Lung (tissue), 12 donors: ENCODE measurements around the gene USP47. TPM values are rescaled to one million over a fixed set of nuclear protein-coding genes. Genes with fewer than 3 reads are reported as not detected.

Source experiments
- ATAC-seq: fragments of 200-7000 bp; cut with Tn5 transposase; one replicate; pipeline ENCODE4 v1.9.1; 2020; ENCODE audit warnings: moderate number of reproducible peaks; ENCODE audit not compliant: insufficient read depth, low FRiP score
- DNase-seq, 3 donors: peaks; one replicate each; pipeline ENCODE4 v3.0.0-alpha.2; 2013 to 2017
- H3K27ac ChIP-seq, 2 donors: one replicate each; pipeline ENCODE4 v1.5.1; 2013; ENCODE audit warnings: mild to moderate bottlenecking in 2 of 2, moderate library complexity in 2 of 2, control low read depth in 1 of 2, inconsistent platforms in 1 of 2, low read depth in 1 of 2, low read length in 1 of 2
- H3K27me3 ChIP-seq, 3 donors: one replicate each; pipeline ENCODE4 v1.5.1; 2013; ENCODE audit warnings: low read length in 2 of 3; ENCODE audit not compliant: control insufficient read depth in 3 of 3, insufficient read depth in 3 of 3
- H3K36me3 ChIP-seq, 4 donors: one replicate each; pipeline ENCODE4 v1.5.1; 2013; ENCODE audit warnings: low read length in 4 of 4, mild to moderate bottlenecking in 1 of 4, moderate library complexity in 1 of 4; ENCODE audit not compliant: control insufficient read depth in 4 of 4, insufficient read depth in 4 of 4
- H3K4me1 ChIP-seq, 5 donors: one replicate each; pipeline ENCODE4 v1.5.1; 2013; ENCODE audit warnings: low read length in 5 of 5, mild to moderate bottlenecking in 2 of 5, moderate library complexity in 1 of 5; ENCODE audit not compliant: control insufficient read depth in 5 of 5, insufficient read depth in 5 of 5
- H3K4me3 ChIP-seq: one replicate; pipeline ENCODE4 v1.5.1; 2013; ENCODE audit warnings: mild to moderate bottlenecking, control low read depth, moderate library complexity
- H3K9ac ChIP-seq, 2 donors: one replicate each; pipeline ENCODE4 v1.5.1; 2013; ENCODE audit warnings: low read length in 2 of 2, control low read depth in 1 of 2; ENCODE audit not compliant: insufficient read depth in 1 of 2
- H3K9me3 ChIP-seq, 4 donors: one replicate each; pipeline ENCODE4 v1.5.1; 2013; ENCODE audit warnings: low read length in 3 of 4, mild to moderate bottlenecking in 1 of 4, moderate library complexity in 1 of 4; ENCODE audit not compliant: control insufficient read depth in 4 of 4, insufficient read depth in 3 of 4
- WGBS, 2 donors: extraction: QIAGEN DNeasy Blood & Tissue Kit; methylation state at CpG; one replicate each; pipeline ENCODE4 v1.1.7; 2013; 5-methylcytosine and 5-hydroxymethylcytosine counted together
- polyA plus RNA-seq, 2 donors: library from polyadenylated mRNA; stranded (reverse); fragments of 200-250 nt; gene quantifications; one replicate each; pipeline ENCODE4 v1.2.1, GENCODE V29; 2013
- total RNA-seq, 2 donors: library from RNA; depleted of rRNA in 1 of 2; stranded (reverse); fragments of >200 nt in 1 of 2; gene quantifications; one replicate each; pipeline ENCODE4 v1.2.1, GENCODE V29; 2014 to 2021
- TF ChIP-seq, protein P1 (sequence below): IDR thresholded peaks from 2 replicates; pipeline ENCODE4 v1.5.1; 2012; ENCODE audit warnings: mild to moderate bottlenecking; ENCODE audit errors: control extremely low read depth, extremely low read depth
- donor health status: control.
- donor health status: control.
- donor health status: Bipolar disorder and iron deficiency.
- donor health status: healthy.
- donor health status: DM: yes; HTN: yes; CAD: no.

USP47 gene
- total and polyA plus RNA-seq, 4 donors: 20.4 to 183 (median 31.9) TPM

- no peaks in the 10 kb centered on the region for H3K27me3 ChIP-seq
- WGBS, 2 donors: 82 to 88% methylated on average over 3 of the region's 3 CpGs
- H3K27ac ChIP-seq: no peak overlapping the region
These were observed 155.2 kb downstream of the USP47 start for GRCh38 chr11:11997049-11997322.

DNA sequence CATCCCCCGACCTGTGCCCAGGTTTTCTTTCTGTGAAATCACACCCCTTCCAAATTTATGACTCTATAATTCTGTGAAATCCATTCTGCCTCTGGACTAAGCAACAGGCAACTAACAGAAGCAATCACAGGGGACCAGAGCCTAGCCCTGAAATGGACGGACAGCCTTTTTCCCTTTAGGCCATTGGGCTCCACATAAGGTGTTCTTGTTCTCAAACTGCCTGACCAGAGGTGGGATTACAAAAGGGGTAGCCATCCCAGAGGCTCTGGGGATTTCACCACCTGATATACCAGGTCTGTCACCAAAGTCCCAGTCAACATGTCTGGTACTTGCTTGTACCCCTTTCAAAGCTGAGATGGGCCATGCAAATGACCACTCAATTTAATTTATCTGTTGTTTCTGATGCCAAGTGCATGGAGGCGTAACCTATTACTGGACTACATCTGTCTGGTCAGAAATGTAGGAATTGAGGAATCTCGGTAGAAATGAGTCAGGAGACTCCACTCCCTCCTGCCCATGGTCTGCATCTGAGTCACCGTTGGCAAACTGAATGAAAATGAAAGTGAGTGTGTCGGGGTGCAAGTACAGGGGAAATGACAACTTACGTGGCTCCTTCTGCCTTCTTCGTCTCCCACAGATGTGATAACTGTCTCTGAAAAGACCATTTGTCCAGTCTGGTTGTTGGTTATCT lies 156.5 kb downstream of the USP47 start:
- WGBS, 2 donors: 63 to 65% methylated on average over 8 of the region's 8 CpGs
- H3K9ac ChIP-seq: no peak overlapping the region
- H3K27me3 ChIP-seq: no peaks in the 10 kb centered on the region
- TF ChIP-seq, protein P1, sequence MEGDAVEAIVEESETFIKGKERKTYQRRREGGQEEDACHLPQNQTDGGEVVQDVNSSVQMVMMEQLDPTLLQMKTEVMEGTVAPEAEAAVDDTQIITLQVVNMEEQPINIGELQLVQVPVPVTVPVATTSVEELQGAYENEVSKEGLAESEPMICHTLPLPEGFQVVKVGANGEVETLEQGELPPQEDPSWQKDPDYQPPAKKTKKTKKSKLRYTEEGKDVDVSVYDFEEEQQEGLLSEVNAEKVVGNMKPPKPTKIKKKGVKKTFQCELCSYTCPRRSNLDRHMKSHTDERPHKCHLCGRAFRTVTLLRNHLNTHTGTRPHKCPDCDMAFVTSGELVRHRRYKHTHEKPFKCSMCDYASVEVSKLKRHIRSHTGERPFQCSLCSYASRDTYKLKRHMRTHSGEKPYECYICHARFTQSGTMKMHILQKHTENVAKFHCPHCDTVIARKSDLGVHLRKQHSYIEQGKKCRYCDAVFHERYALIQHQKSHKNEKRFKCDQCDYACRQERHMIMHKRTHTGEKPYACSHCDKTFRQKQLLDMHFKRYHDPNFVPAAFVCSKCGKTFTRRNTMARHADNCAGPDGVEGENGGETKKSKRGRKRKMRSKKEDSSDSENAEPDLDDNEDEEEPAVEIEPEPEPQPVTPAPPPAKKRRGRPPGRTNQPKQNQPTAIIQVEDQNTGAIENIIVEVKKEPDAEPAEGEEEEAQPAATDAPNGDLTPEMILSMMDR: no peak
- H3K36me3 ChIP-seq: peaks cover 2 to 42% (median 20%) of the 10 kb centered on the region in 4 donors
- peak; percentile 38 for ATAC-seq
- peaks cover 0 to 3% (median 0%) of the 10 kb centered on the region in 4 donors for H3K9me3 ChIP-seq
- H3K27ac ChIP-seq: no peak overlapping the region
- no peak for DNase-seq
- no peaks in the 10 kb centered on the region for H3K4me1 ChIP-seq
- H3K4me3 ChIP-seq: no peak overlapping the region

More at GRCh38 chr11:11997049-11997322, 155.2 kb downstream of the USP47 start:
- no peak overlapping the region for H3K4me3 ChIP-seq
- TF ChIP-seq, protein P1: no peak
- peaks cover 0 to 2% (median 0%) of the 10 kb centered on the region in 4 donors for H3K9me3 ChIP-seq
- peaks cover 2 to 40% (median 20%) of the 10 kb centered on the region in 4 donors for H3K36me3 ChIP-seq
- no peak for DNase-seq
- no peak overlapping the region for H3K9ac ChIP-seq
- H3K4me1 ChIP-seq: no peaks in the 10 kb centered on the region
- no peak for ATAC-seq

GRCh38 chr11:12001186-12001585 lies 159.4 kb downstream of the USP47 start:
- H3K27me3 ChIP-seq: no peaks in the 10 kb centered on the region
- no peak overlapping the region for H3K9ac ChIP-seq
- 76 to 85% methylated on average over 7 of the region's 7 CpGs for WGBS, 2 donors
- TF ChIP-seq, protein P1: no peak
- ATAC-seq (no peak), DNase-seq (no peak)
- H3K27ac ChIP-seq: no peak overlapping the region
- peaks cover under 1 to 18% (median 4%) of the 10 kb centered on the region in 5 donors for H3K4me1 ChIP-seq
- no peak overlapping the region for H3K4me3 ChIP-seq
- peaks cover 2 to 38% (median 18%) of the 10 kb centered on the region in 4 donors for H3K36me3 ChIP-seq
- peaks cover 0 to 1% (median 0%) of the 10 kb centered on the region in 4 donors for H3K9me3 ChIP-seq

DNA sequence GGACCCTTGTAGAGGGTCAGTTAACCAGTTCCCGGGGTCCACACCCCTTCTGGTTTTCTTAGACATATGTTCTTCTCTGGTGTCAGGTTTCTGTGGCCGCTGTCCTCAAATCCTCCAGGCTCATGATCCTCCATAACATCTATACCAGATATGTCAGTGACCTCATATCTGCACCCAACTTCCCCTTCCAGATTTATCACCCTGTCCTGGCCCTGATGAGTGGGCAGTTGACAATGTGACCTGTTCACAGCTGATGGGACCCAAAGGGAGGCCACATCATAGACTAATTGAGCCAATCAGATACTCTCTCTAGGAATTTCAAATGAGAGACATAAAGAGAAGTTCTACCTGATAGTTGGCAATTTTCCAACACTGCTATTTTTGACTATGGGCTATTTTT lies 161.6 kb downstream of the USP47 start:
- TF ChIP-seq, protein P1: no peak
- no peaks in the 10 kb centered on the region for H3K27me3 ChIP-seq
- H3K36me3 ChIP-seq: peaks cover 2 to 28% (median 11%) of the 10 kb centered on the region in 4 donors
- peaks cover 3 to 37% (median 4%) of the 10 kb centered on the region in 5 donors for H3K4me1 ChIP-seq
- 97 to 98% methylated on average over 2 of the region's 2 CpGs for WGBS, 2 donors
- H3K9ac ChIP-seq: no peak overlapping the region
- no peak overlapping the region for H3K4me3 ChIP-seq
- H3K27ac ChIP-seq: no peak overlapping the region
- DNase-seq (no peak), ATAC-seq (no peak)
- peaks cover 0 to 4% (median 0%) of the 10 kb centered on the region in 4 donors for H3K9me3 ChIP-seq
